ELR (cell line): ENCODE measurements around the gene CCN5.
"Not testable (repeated sequence)": the region's sequence is repeated elsewhere in the genome, so short reads cannot be mapped to it uniquely, and the experiment has no call there.

ENCODE experiments used
- DNase-seq: peaks from one replicate; pipeline ENCODE4 v3.0.0-alpha.2; 2015; ENCODE audit warnings: low read depth

Gene CCN5

DNA sequence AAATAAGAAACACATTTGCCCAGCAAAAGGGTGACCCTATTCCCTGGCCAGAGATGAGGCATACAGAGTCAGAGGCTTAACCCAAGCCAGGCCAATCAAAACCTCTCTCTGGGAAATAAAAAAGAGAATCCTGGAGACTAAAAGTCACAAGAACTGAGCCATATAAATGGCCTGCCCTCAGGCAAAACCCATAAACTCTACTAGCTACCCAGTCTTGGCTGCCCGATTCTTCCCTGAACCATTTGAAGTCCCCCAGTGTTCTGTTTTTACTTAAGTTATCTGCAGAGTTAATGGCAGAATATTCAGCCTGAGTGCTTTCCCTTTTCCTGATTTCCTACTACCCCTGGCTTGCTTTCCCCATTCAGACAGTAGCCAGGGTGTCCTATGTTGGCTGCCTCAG, 44.4 kb downstream of the CCN5 start:
- DNase-seq, result no peak

- DNase-seq, result peak; percentile 17
These were observed 46.3 kb downstream of the CCN5 start for GRCh38 chr20:44761423-44761822.

DNA sequence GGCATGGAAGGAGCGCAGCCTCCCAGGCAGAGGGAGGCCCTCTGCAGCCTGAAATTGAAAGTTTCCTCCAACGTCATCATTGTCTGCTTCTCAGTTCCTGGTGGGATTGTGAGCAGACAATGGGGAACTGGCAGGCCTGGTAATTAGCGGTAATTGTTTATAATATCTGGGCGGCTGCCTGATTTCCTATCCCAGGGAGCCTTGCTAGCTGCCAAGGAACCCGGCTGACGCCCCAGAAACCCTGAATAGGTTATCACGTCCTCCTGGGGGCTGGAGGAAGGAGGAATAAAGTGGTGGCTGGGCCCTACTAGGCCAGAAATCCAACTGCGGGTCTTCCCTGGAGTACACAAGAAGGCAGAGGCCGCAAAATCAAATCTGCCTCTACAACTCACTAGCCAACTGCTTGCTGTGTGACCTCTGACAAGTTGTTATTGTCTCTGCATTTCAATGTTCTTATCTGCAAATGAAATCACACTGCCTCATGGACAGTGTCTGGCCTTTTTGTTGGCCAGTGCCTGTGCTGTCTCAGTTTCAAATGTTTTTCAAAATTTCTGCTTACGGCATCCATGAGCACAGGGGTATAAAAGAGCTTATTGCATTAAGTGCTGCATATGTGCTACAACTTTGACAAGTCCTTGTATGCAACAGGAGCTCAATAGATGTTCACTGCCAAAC, 47.4 kb downstream of the CCN5 start:
- DNase-seq, result no peak

DNA sequence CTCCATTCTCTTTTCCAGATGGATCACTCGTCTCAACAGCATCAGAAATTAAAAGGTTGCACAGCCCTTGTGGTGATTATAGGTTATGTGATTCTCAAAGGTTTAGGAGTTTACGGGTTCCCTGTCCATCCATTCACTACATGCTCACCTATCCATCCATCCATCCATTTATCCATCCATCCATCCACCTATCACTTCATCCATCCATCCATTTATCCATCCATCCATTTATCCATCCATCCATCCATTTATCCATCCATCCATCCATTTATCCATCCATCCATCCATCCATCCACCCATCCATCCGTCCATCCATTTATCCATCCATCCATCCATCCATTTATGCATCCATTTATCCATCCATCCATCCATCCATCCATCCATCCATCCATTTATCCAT, 48.6 kb downstream of the CCN5 start:
- not testable (repeated sequence) for DNase-seq

- DNase-seq, result no peak
These were observed 49.9 kb downstream of the CCN5 start for GRCh38 chr20:44765091-44765490.

- no peak for DNase-seq
These were observed 50.7 kb downstream of the CCN5 start for GRCh38 chr20:44765701-44766347.

DNA sequence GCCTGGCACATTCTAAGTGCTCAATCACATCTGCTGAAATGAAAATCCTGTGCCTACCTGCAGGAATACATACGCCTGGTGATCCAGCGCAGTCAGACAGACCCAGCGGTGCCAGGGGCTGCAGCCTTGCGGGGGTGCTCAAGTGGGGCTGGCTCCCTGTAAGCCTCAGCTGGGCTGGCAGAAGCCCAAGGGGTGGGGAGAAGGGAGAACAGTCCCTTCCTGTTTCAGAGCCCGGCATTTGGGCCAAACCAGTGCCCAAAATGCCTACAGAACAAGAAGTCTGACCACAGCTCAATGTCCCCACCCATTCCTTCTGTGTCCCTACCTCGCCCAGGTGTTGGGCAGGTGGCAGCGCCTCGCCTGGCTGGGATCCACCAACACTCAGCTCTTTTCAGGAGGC, 53.1 kb downstream of the CCN5 start:
- DNase-seq, result no peak

GRCh38 chr20:44768854-44769480, 53.8 kb downstream of the CCN5 start:
- no peak for DNase-seq

DNA sequence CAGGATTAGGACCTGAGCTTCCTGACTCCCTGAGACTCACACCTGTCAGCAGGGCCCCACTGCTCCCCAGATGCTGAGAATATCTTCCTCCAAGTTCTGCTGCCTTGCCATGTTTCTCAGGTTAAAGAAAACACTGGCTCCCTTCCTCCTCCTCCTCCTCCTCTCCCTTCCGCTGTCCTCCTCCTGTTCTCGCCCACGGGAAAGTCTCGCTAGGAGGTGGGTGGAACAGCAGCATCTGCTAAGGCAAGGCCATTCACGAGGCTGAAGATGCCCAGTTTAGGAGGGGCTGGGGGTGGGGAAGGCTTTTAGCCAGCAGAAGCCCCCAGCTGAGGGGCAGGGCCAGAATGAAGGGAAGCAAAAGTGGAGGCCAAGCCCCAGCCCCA, 54.3 kb downstream of the CCN5 start:
- DNase-seq, result no peak

DNA sequence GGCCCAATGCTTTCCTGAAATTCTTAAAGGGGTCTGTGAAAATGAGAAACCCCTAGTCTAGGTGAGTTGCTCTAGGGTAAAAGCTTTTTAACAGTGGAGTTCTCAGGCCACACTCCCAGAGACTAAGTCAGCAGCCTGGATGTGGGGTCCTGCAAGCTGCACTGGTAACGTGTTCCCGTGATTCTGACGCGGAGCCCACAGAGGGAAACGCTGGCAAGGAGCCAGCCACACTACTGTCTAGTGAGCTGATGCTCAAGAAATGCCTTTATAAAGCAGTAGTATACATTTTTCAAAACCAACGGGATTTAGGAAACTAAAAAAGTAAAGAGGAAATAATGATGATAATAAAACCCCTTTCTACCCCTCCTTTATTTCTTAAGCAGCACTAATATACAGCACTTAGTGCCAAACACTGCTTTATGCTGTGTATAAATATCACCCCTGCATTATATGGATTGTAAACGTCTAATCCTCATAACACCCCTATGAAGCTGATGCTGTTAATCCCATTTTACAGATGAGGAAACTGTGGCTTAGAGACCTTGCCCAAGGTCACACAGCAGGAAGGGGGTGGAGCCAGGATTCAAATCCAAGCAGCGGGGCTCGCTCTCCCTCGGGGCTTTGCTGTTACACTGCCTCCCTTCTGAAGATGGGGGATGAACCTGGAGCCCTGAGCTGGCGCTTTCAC, 55.5 kb downstream of the CCN5 start:
- DNase-seq, result no peak

GRCh38 chr20:44771172-44771535, 56.0 kb downstream of the CCN5 start:
- no peak for DNase-seq

DNA sequence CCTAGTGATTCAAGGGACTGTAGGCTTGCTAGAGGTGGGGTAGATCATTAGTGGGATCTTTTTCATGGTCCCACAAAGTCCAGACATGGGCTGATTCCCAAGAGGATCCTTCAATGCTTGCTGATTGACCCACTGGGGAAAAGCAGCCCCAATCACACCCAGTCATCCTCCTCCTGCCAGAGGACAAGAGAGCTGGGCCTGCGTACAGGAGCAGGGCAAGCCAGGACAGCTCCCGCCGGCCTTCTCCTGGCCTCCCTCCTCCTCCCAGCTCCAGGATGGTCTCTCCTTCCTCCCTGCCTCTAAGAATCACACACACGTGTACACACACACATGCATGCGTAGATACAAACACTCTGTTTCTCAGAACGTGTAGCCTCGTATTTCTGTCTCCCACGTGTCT, 57.5 kb downstream of the CCN5 start:
- DNase-seq, result no peak

DNA sequence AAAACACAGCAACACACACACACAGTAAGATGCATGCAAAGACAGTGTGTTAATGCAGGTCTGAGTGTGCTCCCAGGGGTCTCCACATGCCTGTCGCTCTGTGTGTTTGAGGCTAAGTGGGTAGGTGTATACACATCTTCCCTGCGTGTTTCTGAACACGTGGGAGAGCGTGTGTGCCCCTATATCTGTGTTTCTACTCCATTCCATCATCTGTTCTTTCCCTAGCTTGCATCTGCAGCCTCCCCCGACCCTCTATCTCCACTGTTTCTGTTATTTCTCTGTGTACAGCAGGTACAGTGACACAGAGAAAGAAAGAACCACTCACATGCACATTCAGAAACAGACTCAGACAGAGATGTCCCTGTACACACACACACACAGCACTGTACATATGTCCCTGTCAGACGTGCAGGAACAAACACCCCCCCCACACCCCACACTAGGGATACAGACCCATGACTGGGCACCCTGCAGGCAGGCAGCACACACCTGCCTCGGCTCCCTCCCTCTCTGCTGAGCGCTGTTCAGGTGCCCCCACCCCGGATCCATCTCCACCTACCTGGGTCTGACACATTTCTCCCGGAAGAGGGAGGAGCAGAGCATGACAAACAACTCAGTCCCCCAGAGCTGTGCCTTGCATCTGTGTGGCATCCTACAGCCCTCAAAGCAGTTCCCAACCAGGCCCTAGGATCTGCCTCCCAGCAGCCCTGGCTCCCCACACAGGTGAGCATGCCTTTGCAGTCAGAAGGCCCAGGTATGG, 58.1 kb downstream of the CCN5 start:
- no peak for DNase-seq

DNA sequence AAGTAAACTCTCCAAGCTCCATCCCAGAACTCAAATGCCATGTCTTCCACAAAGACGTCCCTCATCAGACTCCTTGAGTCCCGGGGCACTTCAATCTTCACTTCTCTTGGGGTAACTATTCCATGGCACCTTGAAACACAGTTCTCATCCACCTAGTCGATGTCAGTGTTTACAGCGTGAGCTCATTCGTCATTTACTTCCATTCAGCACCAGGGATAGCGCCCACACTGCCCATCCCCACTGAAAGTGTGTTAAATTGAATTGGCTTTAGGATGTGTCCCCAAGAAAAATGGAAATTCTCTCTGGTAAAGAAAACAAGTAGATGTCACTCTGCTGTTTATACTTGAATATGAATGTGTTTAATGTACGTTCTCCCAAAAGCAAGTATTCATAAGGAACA, 61.8 kb downstream of the CCN5 start:
- DNase-seq, result peak; percentile 30
